Activated T-helper 1 cell treated with anti-CD3 and anti-CD28 coated beads, Interleukin-2, amount 50 U/mL, for 16 hours (primary cell): ENCODE results near the gene SYT2.

Experiments
- DNase-seq, 2 donors: peaks; one replicate each; pipeline ENCODE4 v3.0.0-alpha.2; 2020; ENCODE audit warnings: low read depth in 1 of 2, low spot score in 1 of 2

Gene SYT2

DNA sequence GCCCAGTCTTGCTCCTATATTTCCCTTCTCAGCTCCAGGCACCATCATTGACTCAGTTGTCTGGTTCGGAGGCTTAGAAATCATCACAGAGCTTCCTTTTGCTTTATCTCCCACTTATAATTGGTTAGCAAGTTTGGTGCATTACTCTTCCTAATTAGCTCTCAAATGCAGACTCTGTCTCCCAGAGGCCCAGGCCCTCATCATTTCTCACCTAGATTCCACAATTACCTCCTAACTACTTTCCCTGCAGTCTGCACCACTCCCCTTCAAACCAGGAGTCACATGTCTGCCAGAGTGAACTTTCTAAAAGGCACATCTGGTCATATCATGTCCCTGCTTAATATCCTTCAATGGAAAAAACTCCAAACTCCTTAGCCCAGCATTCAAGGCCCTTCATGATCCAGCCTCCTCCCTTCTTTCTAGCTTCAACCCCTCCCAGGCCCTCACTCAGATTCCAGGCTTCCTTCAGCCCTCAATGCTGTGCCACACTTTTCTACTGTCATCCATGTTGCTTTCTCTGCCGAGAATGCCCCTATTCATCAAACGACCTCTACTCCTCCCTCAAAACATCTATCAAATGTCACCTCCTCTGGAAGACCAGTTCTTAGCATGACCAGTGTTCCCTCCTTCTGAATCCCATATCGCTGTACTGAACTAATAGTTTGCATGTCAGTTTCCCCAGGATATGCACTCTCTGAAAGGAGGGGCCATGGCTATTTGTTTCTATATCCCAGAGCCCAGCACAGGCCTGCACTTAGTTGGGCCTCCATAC is 30.7 kb downstream of the SYT2 start:
- DNase-seq, result no peak

DNA sequence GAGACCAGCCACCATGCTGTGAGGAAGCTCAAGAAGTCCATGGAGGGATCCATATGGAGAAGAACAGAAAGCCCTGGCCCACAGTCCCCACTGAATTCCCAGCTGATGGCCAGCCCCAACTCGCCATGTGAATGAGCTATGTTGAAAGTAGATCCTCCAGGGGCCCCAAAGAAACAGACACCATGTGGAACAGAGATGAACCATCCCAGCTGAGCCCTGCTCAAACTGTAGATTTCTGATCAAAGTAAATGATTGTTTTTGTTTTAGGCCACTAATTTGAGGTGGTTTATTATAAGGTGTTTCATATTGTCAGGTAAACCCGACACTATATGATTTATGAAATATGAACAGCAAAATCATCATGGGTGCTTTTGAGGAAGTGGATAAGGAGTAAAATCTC is 32.8 kb downstream of the SYT2 start:
- DNase-seq, result no peak

GRCh38 chr1:202673531-202673930 is 36.7 kb downstream of the SYT2 start:
- no peak for DNase-seq

DNA sequence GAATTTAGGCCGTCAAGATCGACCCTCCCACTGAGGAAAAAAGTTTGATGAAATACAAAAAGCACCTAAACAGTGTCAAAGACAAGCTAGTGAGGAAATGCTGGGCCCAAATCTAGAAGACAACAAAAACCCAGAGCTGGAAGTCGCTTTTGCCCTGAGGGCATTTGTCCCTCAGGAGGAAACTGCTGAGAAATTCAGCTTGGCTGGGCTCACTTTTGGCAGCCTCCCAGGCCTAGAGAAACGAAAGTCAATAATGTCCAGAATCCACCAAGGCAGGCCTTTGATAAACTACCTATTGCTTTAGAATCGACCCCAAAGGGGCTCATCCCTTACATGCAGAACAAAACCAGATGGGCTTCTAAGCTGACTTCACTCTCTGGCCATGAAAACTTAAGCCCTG is 38.9 kb downstream of the SYT2 start:
- no peak for DNase-seq

- no peak for DNase-seq
These were observed 44.8 kb downstream of the SYT2 start for GRCh38 chr1:202665417-202665816.

- DNase-seq, result no peak
These were observed 46.2 kb downstream of the SYT2 start for GRCh38 chr1:202664083-202664482.

DNA sequence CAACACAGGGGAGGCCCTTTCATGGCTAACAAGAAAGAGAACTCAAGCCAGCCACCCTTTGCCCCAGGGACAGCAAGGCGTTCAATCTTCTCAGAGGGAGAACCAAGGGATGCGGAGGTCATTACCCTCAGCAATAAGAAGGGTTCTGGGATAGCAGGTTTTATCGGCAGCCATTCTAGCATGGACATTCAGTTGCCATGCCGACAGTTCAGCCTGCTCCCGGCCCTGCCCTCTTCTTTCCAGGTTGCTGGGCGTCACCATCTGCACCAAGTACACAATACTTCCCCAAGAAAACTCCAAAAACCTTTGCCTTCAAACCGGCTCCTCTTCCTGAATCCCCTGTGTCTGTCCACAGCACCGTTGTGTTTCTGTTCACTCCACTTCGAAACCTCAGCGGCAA is 47.1 kb downstream of the SYT2 start:
- no peak for DNase-seq

GRCh38 chr1:202662081-202662480 is 48.2 kb downstream of the SYT2 start:
- DNase-seq, result no peak

DNA sequence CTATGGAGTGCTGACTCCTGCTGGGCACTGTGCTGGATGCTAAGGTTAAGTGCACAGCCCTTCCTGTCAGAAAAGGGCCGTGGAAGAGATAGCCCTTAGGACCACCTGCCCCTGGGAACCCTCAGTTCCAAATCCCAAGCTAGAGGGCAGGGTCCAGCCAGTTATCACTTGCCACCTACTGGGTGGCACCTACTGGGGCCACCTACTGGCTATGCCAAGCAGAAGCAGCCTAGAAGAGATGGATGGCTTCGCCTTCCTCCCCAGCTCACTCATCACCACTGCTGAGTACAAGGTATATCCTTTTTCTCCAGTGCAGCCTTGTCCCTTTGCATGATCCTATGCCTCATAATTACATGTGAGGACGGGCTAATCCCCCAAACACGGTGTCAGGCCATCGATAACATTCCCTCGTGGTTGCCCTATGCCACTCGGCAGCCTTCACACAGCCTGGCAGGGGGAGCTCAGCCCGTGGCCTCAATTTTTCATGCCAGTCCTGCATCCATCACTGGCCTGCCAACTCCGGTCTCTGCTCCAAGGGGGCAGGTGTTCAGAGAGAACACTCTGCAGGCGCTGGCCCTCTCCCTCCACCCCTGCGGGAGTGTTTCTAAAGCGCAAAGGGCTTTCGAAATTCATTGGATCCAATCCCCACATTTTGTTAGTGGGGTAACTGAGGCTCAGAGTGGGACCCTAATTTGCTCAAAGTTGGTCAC is 49.0 kb downstream of the SYT2 start:
- DNase-seq, result no peak

DNA sequence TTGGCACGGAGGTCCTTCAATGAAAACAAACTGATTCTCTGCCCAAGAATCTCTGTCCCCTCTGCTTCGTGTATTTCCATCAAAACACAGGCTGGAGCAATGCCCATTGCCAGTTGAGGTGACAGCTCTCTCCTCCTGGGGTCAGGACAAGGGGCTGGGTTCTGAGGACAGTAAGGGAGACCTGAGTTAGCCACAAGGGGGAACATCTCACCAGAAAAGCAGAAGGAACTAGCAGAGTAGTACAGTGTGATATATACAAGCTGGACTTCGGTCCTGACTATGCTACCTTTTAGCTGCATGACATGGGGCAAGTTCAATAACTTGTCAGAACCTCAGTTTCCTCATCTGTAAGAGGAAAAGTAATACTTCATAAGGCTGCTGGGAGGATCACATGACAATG is 50.3 kb downstream of the SYT2 start:
- no peak for DNase-seq

DNA sequence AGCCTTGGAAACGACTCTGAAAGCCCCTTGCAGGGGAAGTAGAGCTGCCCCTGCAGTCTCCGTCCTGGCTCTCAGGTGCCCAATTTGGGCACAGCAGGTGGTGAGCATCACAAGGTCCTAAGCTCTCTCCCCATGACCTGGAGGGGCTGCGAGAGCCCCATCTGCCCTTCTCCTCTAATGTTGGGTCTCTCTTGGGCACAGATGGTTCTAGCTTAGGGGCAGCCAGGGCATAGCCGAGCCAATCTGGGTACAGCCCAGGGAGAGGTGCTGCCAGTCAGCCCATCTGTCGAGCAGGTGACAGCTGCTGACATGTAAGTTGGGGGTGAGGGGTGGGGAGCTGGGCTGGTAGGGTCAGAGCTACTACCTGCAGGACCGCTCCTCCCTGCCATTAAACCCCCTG is 50.7 kb downstream of the SYT2 start:
- no peak for DNase-seq

- DNase-seq, result no peak
These were observed 51.5 kb downstream of the SYT2 start for GRCh38 chr1:202658769-202659168.

GRCh38 chr1:202658251-202658759 is 51.9 kb downstream of the SYT2 start:
- DNase-seq, result no peak

- no peak for DNase-seq
These were observed 53.2 kb downstream of the SYT2 start for GRCh38 chr1:202656951-202657646.

GRCh38 chr1:202656057-202656456 is 54.2 kb downstream of the SYT2 start:
- no peak for DNase-seq

GRCh38 chr1:202654079-202654478 is 56.2 kb downstream of the SYT2 start:
- no peak for DNase-seq

DNA sequence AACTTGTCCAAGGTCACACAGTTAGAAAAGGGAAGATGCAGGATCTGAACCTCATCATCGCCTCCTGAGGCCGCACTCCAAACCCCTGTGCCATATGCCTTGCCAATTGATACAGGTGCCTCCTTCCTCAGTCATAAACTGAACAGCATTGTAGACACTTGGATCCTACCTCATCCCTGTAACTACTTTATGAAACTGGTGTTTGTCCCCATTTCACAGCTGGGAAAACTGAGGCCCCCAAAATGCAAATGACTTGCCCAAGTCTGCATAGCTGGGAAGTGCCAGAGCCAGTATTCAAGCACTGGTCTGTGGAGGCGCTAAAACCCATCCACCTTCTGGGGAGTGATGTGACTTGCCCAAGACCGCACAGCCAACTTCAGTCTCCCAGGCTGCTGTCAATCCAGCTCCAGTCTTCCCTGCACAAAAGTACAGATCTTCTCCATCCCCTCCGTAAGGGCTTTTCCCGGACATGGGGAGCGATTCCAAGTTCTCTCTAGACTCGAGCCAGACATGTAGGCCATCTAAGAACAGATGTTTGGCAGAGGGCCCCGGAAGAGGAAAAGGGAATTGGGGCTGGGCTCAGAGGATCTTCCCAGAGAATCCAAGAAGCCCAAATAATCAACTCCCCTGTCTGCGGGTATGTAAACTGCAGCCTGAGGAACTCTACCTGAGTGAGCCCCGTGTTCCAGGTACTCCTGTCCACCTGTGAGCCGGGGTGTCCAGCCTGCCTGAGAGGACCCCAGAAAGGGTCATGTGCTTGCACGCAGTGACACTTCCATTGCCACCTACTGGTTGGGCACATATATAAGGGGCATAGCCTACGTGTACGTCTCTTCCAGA is 60.5 kb downstream of the SYT2 start:
- DNase-seq, result no peak

DNA sequence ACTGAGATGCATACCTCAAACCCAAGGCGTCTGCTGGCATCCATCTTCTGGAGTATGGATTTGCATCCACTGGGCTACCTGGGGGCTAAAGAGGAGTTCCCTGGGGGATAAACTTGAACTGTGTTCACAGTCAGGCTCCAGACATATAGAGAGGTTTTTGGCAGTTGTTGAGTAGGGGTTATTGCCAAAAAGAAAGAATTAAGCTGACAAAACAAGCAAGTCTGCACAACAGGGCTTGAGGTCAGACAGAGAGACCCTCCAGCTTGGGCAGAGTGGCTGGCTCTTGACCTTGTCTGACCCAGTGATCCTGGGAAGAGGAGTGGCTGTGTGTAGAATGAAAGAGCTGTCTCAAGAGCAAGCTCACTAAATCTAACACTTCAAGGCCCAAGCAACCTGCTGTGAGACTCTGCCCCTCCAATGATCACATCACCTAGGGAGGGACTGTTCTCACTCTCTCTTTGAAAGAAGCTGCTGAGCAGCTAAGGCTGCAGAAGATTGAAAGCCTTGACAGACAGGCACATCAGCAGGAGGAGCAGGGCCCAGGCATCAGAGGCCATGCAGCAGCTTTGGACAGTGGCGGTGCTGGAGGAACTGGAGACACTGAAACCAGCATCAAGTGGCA is 61.5 kb downstream of the SYT2 start:
- DNase-seq, result no peak

DNA sequence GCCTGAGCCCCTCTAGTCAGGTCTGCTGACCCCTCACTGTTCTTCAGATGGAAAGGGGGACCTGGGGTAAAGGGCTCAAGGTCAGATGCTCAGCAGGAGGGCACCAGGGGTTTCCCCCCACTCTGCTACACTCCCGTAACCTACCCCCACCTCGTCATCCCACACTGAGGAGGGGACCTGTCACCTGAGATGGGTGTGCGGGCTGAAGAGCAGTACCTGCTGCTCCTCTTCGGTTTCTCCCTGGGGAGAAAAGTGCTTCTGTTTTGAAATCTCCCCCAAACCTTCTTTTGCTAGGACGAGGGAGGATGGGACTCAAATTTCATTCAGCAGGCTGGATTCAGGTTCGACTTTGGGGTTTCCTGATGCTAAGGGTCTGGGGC is 65.2 kb downstream of the SYT2 start:
- DNase-seq, result no peak

GRCh38 chr1:202644219-202645096 is 65.8 kb downstream of the SYT2 start:
- DNase-seq, result no peak
